HCT116 (cell line): ENCODE data around the gene MFSD6. TPM values are rescaled to one million over a fixed set of nuclear protein-coding genes. Genes with fewer than 3 reads are reported as not detected.

Experiments used
- ATAC-seq: fragments of 200-7000 bp; cut with Tn5 transposase; 2 replicates; pipeline ENCODE4 v1.9.1; 2020; ENCODE audit warnings: mild to moderate bottlenecking, moderate library complexity
- BruUV-seq: library from RNA; stranded (reverse); fragments of 400-500 nt; replicated peaks from 2 replicates; lab custom pipeline; 2021; lab: Mats Ljungman, UMichigan
- CTCF ChIA-PET: fragments of 300-600 bp; sonication (Branson Sonifier 250); formaldehyde crosslinking; loops from one replicate; lab custom pipeline; 2021; ENCODE audit warnings: antibody characterized with exemption; lab: Charles Lee
- POLR2A ChIA-PET: fragments of 300-600, 350-600 bp; sonication (Branson Sonifier 250); formaldehyde crosslinking; loops from one replicate; lab custom pipeline; 2021; ENCODE audit warnings: antibody characterized with exemption; lab: Charles Lee
- RAD21 ChIA-PET, 2 experiments: fragments of 300-600 bp; sonication (Branson Sonifier 250); formaldehyde crosslinking; loops; one replicate each; lab custom pipeline; 2023; ENCODE audit warnings: low total read pairs in 2 of 2; ENCODE audit not compliant: uncharacterized antibody in 2 of 2, unreplicated experiment in 2 of 2, low non-redundant PET in 1 of 2; lab: Charles Lee
- DNase-seq: peaks from one replicate; pipeline ENCODE4 v3.0.0-alpha.2; 2010; ENCODE audit warnings: low read depth, low spot score
- H2AFZ ChIP-seq: fragments of 200-600 bp; shearing (Covaris generic), sonication (generic); 2 replicates; pipeline ENCODE4 v1.6.1; 2017; ENCODE audit warnings: low read depth, mixed run types, mixed read lengths, antibody characterized with exemption, low read length; ENCODE audit not compliant: poor library complexity, severe bottlenecking
- H3K27ac ChIP-seq: 2 replicates; pipeline ENCODE4 v1.5.1; 2012; ENCODE audit warnings: low read depth, low read length
- H3K27me3 ChIP-seq: fragments of 200-600 bp; sonication (generic); 2 replicates; pipeline ENCODE4 v1.6.1; 2016; ENCODE audit warnings: mixed run types, low read length, mixed read lengths; ENCODE audit not compliant: insufficient read depth
- H3K36me3 ChIP-seq, 2 experiments: fragments of 200-500 bp in 1 of 2; fragments of 200-600 bp in 1 of 2; sonication (Bioruptor generic) in 1 of 2; sonication (generic) in 1 of 2; 2 replicates each; pipeline versions ENCODE4 v1.5.1 to v1.6.1; 2014 to 2016; ENCODE audit warnings: low read length in 2 of 2, inconsistent platforms in 1 of 2, mixed read lengths in 1 of 2, mixed run types in 1 of 2; ENCODE audit not compliant: insufficient read depth in 2 of 2, control insufficient read depth in 1 of 2
- H3K4me1 ChIP-seq, 2 experiments: fragments of 200-600 bp in 1 of 2; sonication (generic) in 1 of 2; 2 replicates each; pipeline versions ENCODE4 v1.5.1 to v1.6.1; 2012 to 2017; ENCODE audit warnings: low read length in 2 of 2, inconsistent platforms in 1 of 2, mild to moderate bottlenecking in 1 of 2, mixed read lengths in 1 of 2, mixed run types in 1 of 2, moderate library complexity in 1 of 2; ENCODE audit not compliant: insufficient read depth in 2 of 2, control insufficient read depth in 1 of 2
- H3K4me2 ChIP-seq: fragments of 200-600 bp; sonication (generic); 2 replicates; pipeline ENCODE4 v1.6.1; 2017; ENCODE audit warnings: mixed run types, low read length, mixed read lengths
- H3K4me3 ChIP-seq, 2 experiments: fragments of 200-600 bp in 1 of 2; sonication (generic) in 1 of 2; replicated peaks in 1 of 2; 2 replicates each; pipeline ENCODE4 v1.5.1; 2011 to 2016; ENCODE audit warnings: low read length in 2 of 2, control low read depth in 1 of 2, low read depth in 1 of 2, mild to moderate bottlenecking in 1 of 2, mixed read lengths in 1 of 2, mixed run types in 1 of 2
- H3K79me2 ChIP-seq: fragments of 200-600 bp; sonication (generic); 2 replicates; pipeline ENCODE4 v1.6.1; 2017; ENCODE audit warnings: mild to moderate bottlenecking, mixed run types, low read length, moderate library complexity, mixed read lengths; ENCODE audit not compliant: insufficient read depth
- H3K9ac ChIP-seq: fragments of 200-600 bp; sonication (generic); 2 replicates; pipeline ENCODE4 v1.6.1; 2016; ENCODE audit warnings: low read length, mixed read lengths
- H3K9me2 ChIP-seq: fragments of 200-600 bp; sonication (generic), shearing (Covaris generic); 2 replicates; pipeline ENCODE4 v1.6.1; 2017; ENCODE audit warnings: mixed run types, mild to moderate bottlenecking, moderate library complexity; ENCODE audit not compliant: insufficient read depth
- H3K9me3 ChIP-seq, 2 experiments: fragments of 200-500 bp in 1 of 2; fragments of 200-600 bp in 1 of 2; sonication (Bioruptor generic) in 1 of 2; sonication (generic) in 1 of 2; 2 replicates each; pipeline ENCODE4 v1.6.1; 2014 to 2017; ENCODE audit warnings: low read length in 2 of 2, mixed read lengths in 2 of 2, inconsistent platforms in 1 of 2, low read depth in 1 of 2, mild to moderate bottlenecking in 1 of 2, mixed run types in 1 of 2, moderate library complexity in 1 of 2; ENCODE audit not compliant: control insufficient read depth in 1 of 2, insufficient read depth in 1 of 2
- H4K20me1 ChIP-seq: fragments of 200-600 bp; sonication (generic), shearing (Covaris generic); 2 replicates; pipeline ENCODE4 v1.6.1; 2017; ENCODE audit warnings: mixed run types, mild to moderate bottlenecking, moderate library complexity; ENCODE audit not compliant: insufficient read depth
- CTCF ChIP-seq, 3 experiments: fragments of 200-600 bp in 1 of 3; sonication (generic) in 1 of 3; IDR thresholded peaks in 2 of 3; conservative IDR thresholded peaks in 1 of 3; 2 replicates each; pipeline ENCODE4 v1.5.1; 2012 to 2017; ENCODE audit warnings: low read depth in 2 of 3, low read length in 2 of 3, antibody characterized with exemption in 1 of 3, borderline replicate concordance in 1 of 3, control low read depth in 1 of 3, mild to moderate bottlenecking in 1 of 3, mixed read lengths in 1 of 3, mixed run types in 1 of 3, moderate library complexity in 1 of 3; ENCODE audit not compliant: insufficient read depth in 1 of 3
- EZH2 ChIP-seq: fragments of 200-600 bp; sonication (generic); IDR thresholded peaks from 2 replicates; pipeline ENCODE4 v1.6.1; 2017; ENCODE audit warnings: antibody characterized with exemption, mixed run types
- RAD21 ChIP-seq: IDR thresholded peaks from 2 replicates; pipeline ENCODE4 v1.6.1; 2012; ENCODE audit warnings: low read depth, mild to moderate bottlenecking
- YY1 ChIP-seq: IDR thresholded peaks from 2 replicates; pipeline ENCODE4 v1.6.1; 2011; ENCODE audit warnings: low read length, low read depth, moderate library complexity, mild to moderate bottlenecking; ENCODE audit not compliant: insufficient replicate concordance; ENCODE audit errors: extremely low read depth
- ZBTB33 ChIP-seq: IDR thresholded peaks from 2 replicates; pipeline ENCODE4 v1.6.1; 2011; ENCODE audit warnings: mild to moderate bottlenecking, low read length, moderate library complexity; ENCODE audit not compliant: insufficient replicate concordance; ENCODE audit errors: extremely low read depth
- intact Hi-C: fragments of 100-400 bp; cut with micrococcal nuclease; formaldehyde crosslinking; loops from 2 replicates; pipeline ENCODE4 v1.10.0; 2022
- total RNA-seq: library from RNA; stranded (reverse); gene quantifications from one replicate; pipeline ENCODE4 v1.2.1, GENCODE V29; 2021; ENCODE audit not compliant: unreplicated experiment

MFSD6 gene
- total RNA-seq, 1 experiment from 2014 or later: 18.6 TPM

GRCh38 chr2:190380962-190381412 lies 27.2 kb upstream of the MFSD6 start:
- H3K27ac ChIP-seq: no peak overlapping the region
- no peak overlapping the region for H2AFZ ChIP-seq
- H3K4me1 ChIP-seq: no peaks in the 10 kb centered on the region
- H4K20me1 ChIP-seq: no peaks in the 10 kb centered on the region
- intact Hi-C loops: no loop called here
- ChIA-PET POLR2A (no interaction called here), RAD21 (interaction anchor here in 1 of 2 experiments (0.5 kb wide), 1 partner anchor 224 kb away, joined by 4 read pairs; no protein-coding TSS in a partner anchor), CTCF (interaction anchor here (0.6 to 1.4 kb wide), 2 partner anchors 130 to 718 kb away, joined by 4 read pairs; no protein-coding TSS in a partner anchor)
- no peak for TF ChIP-seq CTCF (IDR thresholded peaks at IDR 0.05 in 2 of 3, conservative IDR thresholded peaks at IDR 0.05 in 1 of 3; ENCODE audit: borderline replicate concordance in 1 of 3, insufficient read depth in 1 of 3, low read depth in 2 of 3, low read length in 2 of 3)
- no peak for TF ChIP-seq ZBTB33
- TF ChIP-seq YY1: no peak
- TF ChIP-seq RAD21: no peak
- no peak for TF ChIP-seq EZH2
- no peak overlapping the region for H3K4me3 ChIP-seq
- ATAC-seq: no peak
- H3K4me2 ChIP-seq: no peak overlapping the region
- no TSS peak for BruUV-seq
- no peaks in the 10 kb centered on the region for H3K9me2 ChIP-seq
- no peaks in the 10 kb centered on the region for H3K9me3 ChIP-seq
- no peak for DNase-seq
- H3K79me2 ChIP-seq: no peaks in the 10 kb centered on the region
- H3K27me3 ChIP-seq: no peaks in the 10 kb centered on the region
- H3K36me3 ChIP-seq: no peaks in the 10 kb centered on the region
- H3K9ac ChIP-seq: no peak overlapping the region
